ENCODE results near the gene NCKAP5. TPM values are rescaled to one million over a fixed set of nuclear protein-coding genes. Genes with fewer than 3 reads are reported as not detected.

The NCKAP5 gene
- total and polyA plus RNA-seq, 2 of the 8 experiments (the other 6 are each of a cell fraction or from before 2014, with no cell fraction given): 0.27 to 0.86 TPM

GRCh38 chr2:133411101-133411500 is 157.2 kb downstream of the NCKAP5 start (continued):
- TF ChIP-seq TAF7 (optimal IDR thresholded peaks at IDR 0.05; ENCODE audit: borderline replicate concordance, low read depth, low read length) (no peak), SIN3A (conservative IDR thresholded peaks at IDR 0.05 in 1 of 2, IDR thresholded peaks at IDR 0.05 in 1 of 2; ENCODE audit: low read depth in 1 of 2, low read length in 2 of 2) (no peak)
